ENCODE data around the gene ZNF497.
"Not testable (repeated sequence)": the region's sequence is repeated elsewhere in the genome, so short reads cannot be mapped to it uniquely, and the experiment has no call there.

The ZNF497 gene

GRCh38 chr19:58362272-58362994 is at the start of gene ZNF497:
ZNF497 (minus strand) TSS chr19:58362751; CDS start chr19:58357635, 5,116 bp downstream.
- DNase-seq (ENCODE audit: low read depth), result peak; percentile 92

- DNase-seq (ENCODE audit: low read depth), result no peak
Observed at GRCh38 chr19:58409010-58409790, 46.6 kb upstream of the ZNF497 start.

- peak; percentile 90 for DNase-seq (ENCODE audit: low read depth)
Observed at GRCh38 chr19:58408152-58409009, 45.8 kb upstream of the ZNF497 start, which contains the start of gene ZNF584. ZNF584 (plus strand) TSS chr19:58408649; CDS start chr19:58409148, 499 bp downstream.

GRCh38 chr19:58407658-58408151 is 45.2 kb upstream of the ZNF497 start:
- DNase-seq (ENCODE audit: low read depth), result no peak

- DNase-seq (ENCODE audit: low read depth), result no peak
Observed at GRCh38 chr19:58406818-58407657, 44.5 kb upstream of the ZNF497 start.

GRCh38 chr19:58403920-58404478 is 41.4 kb upstream of the ZNF497 start:
- not testable (repeated sequence) for DNase-seq (ENCODE audit: low read depth)

- DNase-seq (ENCODE audit: low read depth), result no peak
Observed at GRCh38 chr19:58401840-58402421, 39.4 kb upstream of the ZNF497 start.

- peak; percentile 98 for DNase-seq (ENCODE audit: low read depth)
Observed at GRCh38 chr19:58400916-58401839, 38.6 kb upstream of the ZNF497 start.

GRCh38 chr19:58400316-58400915 is 37.9 kb upstream of the ZNF497 start:
- DNase-seq (ENCODE audit: low read depth), result no peak

- no peak for DNase-seq (ENCODE audit: low read depth)
Observed at GRCh38 chr19:58399903-58400302, 37.4 kb upstream of the ZNF497 start.

GRCh38 chr19:58398545-58398944 is 36.0 kb upstream of the ZNF497 start:
- no peak for DNase-seq (ENCODE audit: low read depth)

- DNase-seq (ENCODE audit: low read depth), result no peak
Observed at GRCh38 chr19:58398087-58398486, 35.5 kb upstream of the ZNF497 start.

GRCh38 chr19:58397533-58398037 is 35.0 kb upstream of the ZNF497 start:
- no peak for DNase-seq (ENCODE audit: low read depth)

GRCh38 chr19:58396691-58397532 is 34.4 kb upstream of the ZNF497 start:
- no peak for DNase-seq (ENCODE audit: low read depth)

- no peak for DNase-seq (ENCODE audit: low read depth)
Observed at GRCh38 chr19:58395979-58396627, 33.6 kb upstream of the ZNF497 start.

- no peak for DNase-seq (ENCODE audit: low read depth)
Observed at GRCh38 chr19:58395220-58395978, 32.8 kb upstream of the ZNF497 start, which contains the start of gene RNF225. RNF225 (plus strand) TSS chr19:58395656; CDS start chr19:58396090, 434 bp downstream.

Measured in activated gamma-delta T cell treated with anti-CD3 and anti-CD28 coated beads, Interleukin-2, amount 50 U/mL, for 16 hours (primary cell).